Vagina (tissue), 2 donors: ENCODE measurements around the gene TRIM10. TPM values are rescaled to one million over a fixed set of nuclear protein-coding genes. Genes with fewer than 3 reads are reported as not detected.
"Not testable (repeated sequence)": the region's sequence is repeated elsewhere in the genome, so short reads cannot be mapped to it uniquely, and the experiment has no call there.

Source experiments
- DNase-seq, 2 donors: peaks; one replicate each; pipeline ENCODE4 v3.0.0-alpha.2; 2017; ENCODE audit errors: extremely low spot score in 2 of 2
- H3K27ac ChIP-seq: fragments of 200-600 bp; sonication (generic); one replicate; pipeline ENCODE4 v1.5.1; 2019
- H3K27me3 ChIP-seq: fragments of 200-600 bp; sonication (generic); one replicate; pipeline ENCODE4 v1.5.1; 2019
- H3K36me3 ChIP-seq, 2 donors: fragments of 200-600 bp; sonication (generic); one replicate each; pipeline ENCODE4 v1.5.1; 2017 to 2019
- H3K4me1 ChIP-seq: fragments of 200-600 bp; sonication (generic); one replicate; pipeline ENCODE4 v1.5.1; 2019
- H3K4me3 ChIP-seq, 2 donors: fragments of 200-600 bp; sonication (generic); 1 replicate in 1 of 2; 2 replicates in 1 of 2; pipeline ENCODE4 v1.5.1; 2016 to 2019
- H3K9me3 ChIP-seq: fragments of 200-600 bp; sonication (generic); one replicate; pipeline ENCODE4 v1.5.1; 2019
- CTCF ChIP-seq, 3 experiments: fragments of 450-650 bp in 2 of 3; fragments of 200-600 bp in 1 of 3; sonication (generic) in 1 of 3; IDR thresholded peaks; one replicate each; pipeline ENCODE4 v1.5.1; 2017 to 2019; ENCODE audit warnings: antibody characterized with exemption in 3 of 3, mild to moderate bottlenecking in 2 of 3, moderate library complexity in 2 of 3
- POLR2A ChIP-seq, 2 donors: fragments of 450-650 bp; IDR thresholded peaks; one replicate each; pipeline ENCODE4 v1.6.1; 2017; ENCODE audit warnings: antibody characterized with exemption in 2 of 2, mild to moderate bottlenecking in 2 of 2, moderate library complexity in 2 of 2
- POLR2AphosphoS5 ChIP-seq, 2 donors: sonication (generic); formaldehyde crosslinking; IDR thresholded peaks; one replicate each; pipeline ENCODE4 v1.9.0; 2017; ENCODE audit warnings: antibody characterized with exemption in 2 of 2, mild to moderate bottlenecking in 2 of 2, low read depth in 1 of 2; ENCODE audit not compliant: insufficient read depth in 1 of 2
- intact Hi-C: fragments of 100-400 bp; cut with DNase I; formaldehyde crosslinking; loops from one replicate; pipeline ENCODE4 v1.15.1; 2023
- total RNA-seq: library from RNA; depleted of rRNA; stranded (reverse); fragments of >200 nt; gene quantifications from one replicate; pipeline ENCODE4 v1.2.3, GENCODE V29; 2016

Gene TRIM10
- total RNA-seq, 1 donor from 2014 or later = not detected

- H3K9me3 ChIP-seq = no peaks in the 10 kb centered on the region
- no peak for DNase-seq
- no peak overlapping the region for H3K4me3 ChIP-seq
- no peaks in the 10 kb centered on the region for H3K27me3 ChIP-seq
- no peak overlapping the region for H3K27ac ChIP-seq
- intact Hi-C loops = no loop called here
- H3K36me3 ChIP-seq = no peaks in the 10 kb centered on the region
- no peaks in the 10 kb centered on the region for H3K4me1 ChIP-seq
- TF ChIP-seq POLR2A (IDR thresholded peaks at IDR 0.05) = no peak
- no peak for TF ChIP-seq POLR2AphosphoS5 (IDR thresholded peaks at IDR 0.05; ENCODE audit: insufficient read depth in 1 of 2, low read depth in 1 of 2)
- no peak for TF ChIP-seq CTCF (IDR thresholded peaks at IDR 0.05)
These were observed 17.2 kb downstream of the TRIM10 start for GRCh38 chr6:30143780-30144179.

- intact Hi-C loops = no loop called here
- Histone ChIP-seq H3K27me3 (no peaks in the 10 kb centered on the region), H3K9me3 (no peaks in the 10 kb centered on the region), H3K27ac (no peak overlapping the region), H3K4me3 (no peak overlapping the region), H3K36me3 (no peaks in the 10 kb centered on the region), H3K4me1 (no peaks in the 10 kb centered on the region)
- no peak for DNase-seq
- TF ChIP-seq POLR2A (IDR thresholded peaks at IDR 0.05) (no peak), CTCF (IDR thresholded peaks at IDR 0.05) (no peak), POLR2AphosphoS5 (IDR thresholded peaks at IDR 0.05; ENCODE audit: insufficient read depth in 1 of 2, low read depth in 1 of 2) (no peak)
These were observed 18.3 kb downstream of the TRIM10 start for GRCh38 chr6:30142665-30143064.

GRCh38 chr6:30140240-30140639 is 20.8 kb downstream of the TRIM10 start:
- H3K4me3 ChIP-seq, H3K27me3 ChIP-seq, DNase-seq, intact Hi-C loops, H3K36me3 ChIP-seq, H3K4me1 ChIP-seq, H3K27ac ChIP-seq, H3K9me3 ChIP-seq: not testable (repeated sequence)

GRCh38 chr6:30136570-30137286 is 24.3 kb downstream of the TRIM10 start:
- no peaks in the 10 kb centered on the region for H3K36me3 ChIP-seq
- TF ChIP-seq CTCF (IDR thresholded peaks at IDR 0.05) (no peak), POLR2AphosphoS5 (IDR thresholded peaks at IDR 0.05; ENCODE audit: insufficient read depth in 1 of 2, low read depth in 1 of 2) (no peak), POLR2A (IDR thresholded peaks at IDR 0.05) (no peak)
- H3K4me3 ChIP-seq = no peak overlapping the region
- no peak overlapping the region for H3K27ac ChIP-seq
- H3K27me3 ChIP-seq = no peaks in the 10 kb centered on the region
- intact Hi-C loops = no loop called here
- DNase-seq = no peak
- H3K4me1 ChIP-seq = no peaks in the 10 kb centered on the region
- H3K9me3 ChIP-seq = no peaks in the 10 kb centered on the region

- TF ChIP-seq POLR2AphosphoS5 (IDR thresholded peaks at IDR 0.05; ENCODE audit: insufficient read depth in 1 of 2, low read depth in 1 of 2) (no peak), CTCF (IDR thresholded peaks at IDR 0.05) (no peak), POLR2A (IDR thresholded peaks at IDR 0.05) (no peak)
- Histone ChIP-seq H3K9me3 (no peaks in the 10 kb centered on the region), H3K27me3 (no peaks in the 10 kb centered on the region), H3K36me3 (no peaks in the 10 kb centered on the region), H3K27ac (no peak within 1 kb of the TSS), H3K4me3 (no peak within 1 kb of the TSS), H3K4me1 (no peaks in the 10 kb centered on the region)
- DNase-seq = no peak
- intact Hi-C loops = no loop called here
These were observed 25.3 kb downstream of the TRIM10 start, which contains the start of gene TRIM40 for GRCh38 chr6:30135757-30136156. Gene TRIM40, plus strand, starts transcription at chr6:30136140. Its CDS starts 897 bp downstream, at chr6:30137037.
